GM18519 (cell line): ENCODE results near the gene C11orf87.

Experiments used
- ATAC-seq: cut with Tn5 transposase; IDR thresholded peaks from one replicate; pipeline ENCODE4 v1.9.1; 2021; ENCODE audit warnings: mild to moderate bottlenecking, moderate library complexity; ENCODE audit not compliant: unreplicated experiment, low FRiP score

Gene C11orf87

DNA sequence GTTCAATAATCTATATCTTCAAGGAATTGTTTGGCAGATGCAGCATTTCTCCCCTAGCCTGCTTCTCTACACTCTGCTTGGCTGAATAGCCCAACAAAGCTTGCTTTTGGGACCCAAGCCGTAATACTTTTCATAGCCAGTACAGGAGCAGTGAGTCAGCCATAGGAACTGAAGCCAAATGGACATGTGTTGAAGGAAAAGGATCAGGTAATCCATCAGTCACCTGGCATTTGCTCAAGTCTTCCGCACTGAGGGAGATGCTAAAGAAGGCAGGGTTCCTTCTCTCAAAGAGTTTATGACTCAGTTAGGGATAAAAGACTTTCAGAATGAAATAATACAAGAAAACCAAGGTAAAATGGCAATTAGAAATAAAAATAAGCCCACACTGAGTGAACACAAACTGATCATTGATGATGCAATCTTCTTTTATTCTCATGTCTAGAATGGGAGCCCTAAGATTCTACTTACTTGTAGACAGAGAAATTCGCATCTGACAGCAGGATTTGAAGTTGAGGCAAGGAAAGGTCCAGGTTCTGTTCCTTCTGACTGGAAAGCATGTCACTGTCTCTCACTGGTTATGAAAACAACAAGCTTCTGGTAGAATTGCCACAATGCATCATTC lies 13.2 kb downstream of the C11orf87 start:
- no peak for ATAC-seq

DNA sequence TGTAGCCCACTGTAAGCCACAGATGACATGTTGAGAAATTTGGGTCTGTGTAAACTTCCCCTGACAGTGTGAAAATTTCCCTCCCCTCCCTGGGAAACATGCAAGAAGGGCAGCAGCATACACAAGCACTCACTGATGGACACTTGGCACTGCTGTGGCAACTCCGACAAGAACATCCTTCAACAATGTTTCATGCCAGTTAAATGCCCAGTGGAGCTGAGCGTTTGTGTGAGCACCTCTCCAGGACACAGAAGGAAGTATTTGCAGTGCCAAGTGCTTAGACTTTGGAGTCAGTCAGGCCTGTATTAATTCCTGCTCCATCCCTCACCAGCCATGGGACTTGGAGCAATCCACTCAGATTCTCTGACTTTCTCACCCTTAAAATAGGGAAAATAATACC lies 17.7 kb downstream of the C11orf87 start:
- no peak for ATAC-seq

DNA sequence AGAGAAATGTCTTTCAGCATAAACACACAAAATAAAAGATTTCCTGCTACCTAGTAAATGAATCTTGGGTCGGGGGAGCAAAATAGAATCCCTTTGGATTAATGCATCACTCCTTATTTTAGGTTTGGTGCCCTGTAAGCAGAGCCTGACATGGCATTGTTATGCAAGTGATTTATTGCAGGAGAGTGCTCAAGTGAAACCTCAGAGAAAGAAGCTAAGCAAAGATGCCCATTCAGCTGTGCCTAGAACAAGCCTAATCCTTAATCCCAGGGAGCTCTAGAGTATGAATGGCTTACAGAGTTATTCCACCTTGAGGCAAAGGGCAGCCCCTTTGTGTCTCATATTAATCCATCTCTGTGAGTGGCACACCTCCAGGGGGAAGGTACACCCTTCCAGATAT lies 21.1 kb downstream of the C11orf87 start:
- no peak for ATAC-seq

DNA sequence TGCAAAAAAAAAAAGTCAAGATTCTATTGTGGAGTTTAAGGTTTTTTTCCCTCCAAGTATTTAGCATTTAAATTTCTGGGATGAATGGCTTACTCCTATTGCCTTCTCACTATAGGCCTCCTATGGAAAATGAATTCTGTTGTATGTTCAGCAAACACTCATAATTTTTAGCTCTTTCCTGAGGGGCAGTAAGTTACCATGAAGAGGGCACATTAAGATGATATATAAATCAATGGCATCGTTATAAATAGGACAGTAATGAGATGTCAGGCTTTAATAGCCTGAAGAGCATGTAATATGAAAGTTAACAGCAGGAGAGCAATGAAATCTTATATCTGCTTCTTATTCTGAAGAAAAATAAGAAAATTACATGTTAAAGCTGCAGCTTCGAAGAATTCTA lies 32.9 kb downstream of the C11orf87 start:
- no peak for ATAC-seq
